Natural killer cell (primary cell): ENCODE results near the gene HDAC4. TPM values are rescaled to one million over a fixed set of nuclear protein-coding genes. Genes with fewer than 3 reads are reported as not detected.

ENCODE experiments used
- ATAC-seq, 3 donors: fragments of 150-1000 bp in 2 of 3; fragments of 200-7000 bp in 1 of 3; cut with Tn5 transposase; 1 replicate in 1 of 3; 2 replicates in 2 of 3; pipeline ENCODE4 v1.10.0; 2021; ENCODE audit warnings: mild to moderate bottlenecking in 2 of 3, moderate library complexity in 2 of 3
- DNase-seq, 2 donors: peaks; one replicate each; pipeline versions ENCODE4 v3.0.0 to v3.0.0-alpha.2; 2013 to 2021; ENCODE audit warnings: mixed read lengths in 1 of 2
- H3K27ac ChIP-seq: one replicate; pipeline ENCODE4 v1.5.1; 2013; ENCODE audit warnings: mild to moderate bottlenecking, low read length
- H3K27me3 ChIP-seq: one replicate; pipeline ENCODE4 v1.6.1; 2013; ENCODE audit warnings: low read length; ENCODE audit not compliant: control insufficient read depth, insufficient read depth
- H3K36me3 ChIP-seq: one replicate; pipeline ENCODE4 v1.6.1; 2013; ENCODE audit warnings: low read length; ENCODE audit not compliant: control insufficient read depth, insufficient read depth
- H3K4me1 ChIP-seq: one replicate; pipeline ENCODE4 v1.6.1; 2013; ENCODE audit warnings: low read length; ENCODE audit not compliant: control insufficient read depth, insufficient read depth
- H3K4me3 ChIP-seq: one replicate; pipeline ENCODE4 v1.5.1; 2013; ENCODE audit warnings: low read length
- H3K9me3 ChIP-seq: one replicate; pipeline ENCODE4 v1.6.1; 2013; ENCODE audit warnings: low read length; ENCODE audit not compliant: control insufficient read depth, insufficient read depth
- H3K27ac Mint-ChIP-seq, 2 donors: one replicate each; pipeline ENCODE4 v1.8.0; 2022; ENCODE audit warnings: mild to moderate bottlenecking in 2 of 2, mixed read lengths in 2 of 2, moderate library complexity in 1 of 2
- H3K27me3 Mint-ChIP-seq, 2 donors: one replicate each; pipeline ENCODE4 v1.8.0; 2022; ENCODE audit warnings: low read depth in 2 of 2, mixed read lengths in 2 of 2
- H3K36me3 Mint-ChIP-seq: one replicate; pipeline ENCODE4 v1.8.0; 2022; ENCODE audit warnings: mixed read lengths
- H3K4me1 Mint-ChIP-seq, 2 donors: one replicate each; pipeline ENCODE4 v1.8.0; 2022; ENCODE audit warnings: mixed read lengths in 2 of 2
- H3K4me3 Mint-ChIP-seq: one replicate; pipeline ENCODE4 v1.8.0; 2022; ENCODE audit warnings: mild to moderate bottlenecking, moderate library complexity, mixed read lengths
- H3K9me3 Mint-ChIP-seq, 2 donors: one replicate each; pipeline ENCODE4 v1.8.0; 2022; ENCODE audit warnings: mixed read lengths in 2 of 2
- CTCF ChIP-seq: fragments of 200-600 bp; IDR thresholded peaks from one replicate; pipeline ENCODE4 v1.8.0; 2022; ENCODE audit warnings: antibody characterized with exemption
- WGBS: methylation state at CpG from one replicate; pipeline ENCODE4 v1.1.7; 2013; ENCODE audit warnings: missing lambda C conversion rate; ENCODE audit not compliant: insufficient coverage; 5-methylcytosine and 5-hydroxymethylcytosine counted together
- intact Hi-C: fragments of 100-400 bp; cut with micrococcal nuclease; formaldehyde crosslinking; loops from one replicate; pipeline ENCODE4 v1.14.2; 2022
- total RNA-seq, 4 donors: library from RNA; stranded (reverse); fragments of 120-200 nt in 1 of 4; gene quantifications; one replicate each; pipeline versions ENCODE4 v1.2.3 to v1.2.4, GENCODE V29; 2013 to 2022

Gene HDAC4
- total RNA-seq, 3 donors from 2014 or later (not counting 1 experiment from before 2014, with no cell fraction given): 74.9 to 105 (median 100) TPM

GRCh38 chr2:239002954-239003623 lies 397.7 kb downstream of the HDAC4 start:
- Histone ChIP-seq H3K4me3 (no peak overlapping the region), H3K27ac (no peak overlapping the region), H3K9me3 (no peaks in the 10 kb centered on the region), H3K36me3 (no peaks in the 10 kb centered on the region), H3K4me1 (no peaks in the 10 kb centered on the region), H3K27me3 (no peaks in the 10 kb centered on the region)
- H3K27ac Mint-ChIP-seq: no peak overlapping the region
- intact Hi-C loops: no loop called here
- DNase-seq (no peak), ATAC-seq (no peak)
- H3K36me3 Mint-ChIP-seq: no peaks in the 10 kb centered on the region
- no peak for TF ChIP-seq CTCF
- H3K27me3 Mint-ChIP-seq: peaks cover 15 to 33% of the 10 kb centered on the region in 2 donors
- H3K4me1 Mint-ChIP-seq: no peaks in the 10 kb centered on the region
- no peaks in the 10 kb centered on the region for H3K9me3 Mint-ChIP-seq
- H3K4me3 Mint-ChIP-seq: no peak overlapping the region
- WGBS: 90% methylated on average over 10 of the region's 13 CpGs

GRCh38 chr2:239002591-239002953 lies 398.2 kb downstream of the HDAC4 start:
- no peak overlapping the region for H3K4me3 ChIP-seq
- H3K36me3 ChIP-seq: no peaks in the 10 kb centered on the region
- intact Hi-C loops: no loop called here
- no peak overlapping the region for H3K4me3 Mint-ChIP-seq
- H3K4me1 Mint-ChIP-seq: no peaks in the 10 kb centered on the region
- WGBS: 89% methylated on average over 8 of the region's 8 CpGs
- DNase-seq: no peak
- H3K27me3 ChIP-seq: no peaks in the 10 kb centered on the region
- peaks cover 13 to 33% of the 10 kb centered on the region in 2 donors for H3K27me3 Mint-ChIP-seq
- no peak overlapping the region for H3K27ac ChIP-seq
- TF ChIP-seq CTCF: no peak
- no peaks in the 10 kb centered on the region for H3K4me1 ChIP-seq
- H3K9me3 ChIP-seq: no peaks in the 10 kb centered on the region
- ATAC-seq: no peak
- H3K9me3 Mint-ChIP-seq: no peaks in the 10 kb centered on the region
- H3K36me3 Mint-ChIP-seq: no peaks in the 10 kb centered on the region
- no peak overlapping the region for H3K27ac Mint-ChIP-seq

GRCh38 chr2:239001794-239002193 lies 399.0 kb downstream of the HDAC4 start:
- Histone ChIP-seq H3K9me3 (no peaks in the 10 kb centered on the region), H3K36me3 (no peaks in the 10 kb centered on the region), H3K4me3 (no peak overlapping the region), H3K4me1 (no peaks in the 10 kb centered on the region), H3K27me3 (no peaks in the 10 kb centered on the region), H3K27ac (no peak overlapping the region)
- no peak overlapping the region for H3K27ac Mint-ChIP-seq
- H3K27me3 Mint-ChIP-seq: peaks cover 15 to 28% of the 10 kb centered on the region in 2 donors
- H3K9me3 Mint-ChIP-seq: no peaks in the 10 kb centered on the region
- ATAC-seq: no peak
- no peak for TF ChIP-seq CTCF
- WGBS: 81% methylated on average over 14 of the region's 14 CpGs
- DNase-seq: no peak
- H3K4me3 Mint-ChIP-seq: no peak overlapping the region
- H3K4me1 Mint-ChIP-seq: no peaks in the 10 kb centered on the region
- H3K36me3 Mint-ChIP-seq: no peaks in the 10 kb centered on the region
- intact Hi-C loops: no loop called here

GRCh38 chr2:239000500-239001073 lies 400.2 kb downstream of the HDAC4 start:
- intact Hi-C loops: no loop called here
- Histone ChIP-seq H3K4me3 (no peak overlapping the region), H3K27ac (no peak overlapping the region), H3K27me3 (no peaks in the 10 kb centered on the region), H3K36me3 (no peaks in the 10 kb centered on the region), H3K9me3 (no peaks in the 10 kb centered on the region), H3K4me1 (no peaks in the 10 kb centered on the region)
- no peaks in the 10 kb centered on the region for H3K9me3 Mint-ChIP-seq
- no peak overlapping the region for H3K4me3 Mint-ChIP-seq
- ATAC-seq (no peak), DNase-seq (no peak)
- H3K27ac Mint-ChIP-seq: no peak overlapping the region
- H3K36me3 Mint-ChIP-seq: no peaks in the 10 kb centered on the region
- H3K27me3 Mint-ChIP-seq: peaks cover 9 to 16% of the 10 kb centered on the region in 2 donors
- no peaks in the 10 kb centered on the region for H3K4me1 Mint-ChIP-seq
- TF ChIP-seq CTCF: no peak
- 96% methylated on average over 12 of the region's 12 CpGs for WGBS
